ENCODE measurements around the gene MEPCE. TPM values are rescaled to one million over a fixed set of nuclear protein-coding genes. Genes with fewer than 3 reads are reported as not detected.

MEPCE gene
- total and polyA plus RNA-seq, 9 of the 15 experiments (the other 6 are each of a cell fraction or from before 2014, with no cell fraction given), result 10.9 to 76.3 (median 44.1) TPM

DNA sequence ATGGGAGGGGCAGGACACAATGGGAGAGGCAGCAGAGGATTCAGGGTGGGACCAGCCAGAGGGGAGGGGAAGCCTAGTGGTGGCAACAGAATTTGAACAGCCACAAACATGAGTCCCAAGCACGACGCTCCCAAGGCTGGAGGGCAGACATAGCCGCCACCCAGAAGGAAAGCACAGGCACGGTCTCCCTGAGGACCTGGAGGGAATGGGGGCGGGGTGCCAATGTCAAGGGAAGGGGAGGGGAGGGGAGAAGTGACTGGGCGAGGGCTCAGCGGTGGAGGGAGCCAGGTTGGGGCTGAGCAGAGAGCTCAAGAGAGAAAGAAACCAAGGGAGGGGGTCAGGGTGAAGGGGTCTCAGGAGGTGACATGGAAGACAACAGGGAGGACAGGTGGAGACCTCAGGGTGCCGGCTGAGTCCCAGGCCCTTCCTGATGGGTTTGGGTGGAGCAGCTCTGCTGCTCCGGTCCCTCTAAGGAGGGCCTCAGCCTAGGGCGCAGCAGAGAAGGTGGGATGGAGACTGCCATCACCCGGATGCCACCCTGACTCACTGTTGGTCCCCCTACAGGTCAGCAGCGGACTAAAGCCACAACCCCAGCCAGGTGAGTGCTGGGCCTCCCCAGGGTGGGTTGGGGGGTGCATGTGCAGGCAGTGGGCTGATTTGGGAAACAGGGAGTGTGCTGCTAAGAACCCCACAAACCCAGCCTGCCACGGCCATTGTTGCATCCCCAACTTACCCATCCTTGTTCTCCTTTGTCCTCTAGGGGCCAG, 32.1 kb upstream of the MEPCE start:
- no TSS peak for BruUV-seq (replicated peaks)
- H3K36me3 ChIP-seq (ENCODE audit: control insufficient read depth, insufficient read depth, low read length), result no peaks in the 10 kb centered on the region
- H3K4me2 ChIP-seq (ENCODE audit: insufficient read depth, low read length), result no peak overlapping the region
- no peak overlapping the region for H3K4me3 ChIP-seq
- H4K20me1 ChIP-seq (replicated peaks; ENCODE audit: control insufficient read depth, insufficient read depth, low read length), result no peaks in the 10 kb centered on the region
- ATAC-seq (peak; percentile 11), DNase-seq (ENCODE audit: extremely low read depth in 1 of 4, low spot score in 3 of 4) (peak in 1 of 4 experiments; percentile 39), FAIRE-seq (no peak)
- no peaks in the 10 kb centered on the region for H3K9me3 ChIP-seq (replicated peaks; ENCODE audit: control insufficient read depth, insufficient read depth, low read depth, low read length)
- in situ Hi-C loops (cut with MboI) (no loop called here), intact Hi-C loops (cut with micrococcal nuclease) (no loop called here)
- H3K27me3 ChIP-seq (ENCODE audit: control insufficient read depth in 2 of 2, insufficient read depth in 2 of 2, low read length in 2 of 2), result peaks cover 5 to 10% of the 10 kb centered on the region in 2 experiments; a peak in 3 of 5 replicates
- no peak overlapping the region for H2AFZ ChIP-seq (ENCODE audit: low read depth, low read length)
- H3K79me2 ChIP-seq (ENCODE audit: control insufficient read depth, insufficient read depth, low read length), result no peaks in the 10 kb centered on the region
- H3K9me1 ChIP-seq (ENCODE audit: control insufficient read depth, insufficient read depth, low read length), result no peaks in the 10 kb centered on the region
- TF ChIP-seq ZBTB7A (IDR thresholded peaks at IDR 0.05; ENCODE audit: borderline replicate concordance, control insufficient read depth, low read depth, low read length), result 0 out of 2 replicates have a peak, but pooled peaks have one; percentile 32
- TF ChIP-seq, protein P1, sequence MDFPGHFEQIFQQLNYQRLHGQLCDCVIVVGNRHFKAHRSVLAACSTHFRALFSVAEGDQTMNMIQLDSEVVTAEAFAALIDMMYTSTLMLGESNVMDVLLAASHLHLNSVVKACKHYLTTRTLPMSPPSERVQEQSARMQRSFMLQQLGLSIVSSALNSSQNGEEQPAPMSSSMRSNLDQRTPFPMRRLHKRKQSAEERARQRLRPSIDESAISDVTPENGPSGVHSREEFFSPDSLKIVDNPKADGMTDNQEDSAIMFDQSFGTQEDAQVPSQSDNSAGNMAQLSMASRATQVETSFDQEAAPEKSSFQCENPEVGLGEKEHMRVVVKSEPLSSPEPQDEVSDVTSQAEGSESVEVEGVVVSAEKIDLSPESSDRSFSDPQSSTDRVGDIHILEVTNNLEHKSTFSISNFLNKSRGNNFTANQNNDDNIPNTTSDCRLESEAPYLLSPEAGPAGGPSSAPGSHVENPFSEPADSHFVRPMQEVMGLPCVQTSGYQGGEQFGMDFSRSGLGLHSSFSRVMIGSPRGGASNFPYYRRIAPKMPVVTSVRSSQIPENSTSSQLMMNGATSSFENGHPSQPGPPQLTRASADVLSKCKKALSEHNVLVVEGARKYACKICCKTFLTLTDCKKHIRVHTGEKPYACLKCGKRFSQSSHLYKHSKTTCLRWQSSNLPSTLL (IDR thresholded peaks at IDR 0.05), result no peak
- TF ChIP-seq, protein P2, sequence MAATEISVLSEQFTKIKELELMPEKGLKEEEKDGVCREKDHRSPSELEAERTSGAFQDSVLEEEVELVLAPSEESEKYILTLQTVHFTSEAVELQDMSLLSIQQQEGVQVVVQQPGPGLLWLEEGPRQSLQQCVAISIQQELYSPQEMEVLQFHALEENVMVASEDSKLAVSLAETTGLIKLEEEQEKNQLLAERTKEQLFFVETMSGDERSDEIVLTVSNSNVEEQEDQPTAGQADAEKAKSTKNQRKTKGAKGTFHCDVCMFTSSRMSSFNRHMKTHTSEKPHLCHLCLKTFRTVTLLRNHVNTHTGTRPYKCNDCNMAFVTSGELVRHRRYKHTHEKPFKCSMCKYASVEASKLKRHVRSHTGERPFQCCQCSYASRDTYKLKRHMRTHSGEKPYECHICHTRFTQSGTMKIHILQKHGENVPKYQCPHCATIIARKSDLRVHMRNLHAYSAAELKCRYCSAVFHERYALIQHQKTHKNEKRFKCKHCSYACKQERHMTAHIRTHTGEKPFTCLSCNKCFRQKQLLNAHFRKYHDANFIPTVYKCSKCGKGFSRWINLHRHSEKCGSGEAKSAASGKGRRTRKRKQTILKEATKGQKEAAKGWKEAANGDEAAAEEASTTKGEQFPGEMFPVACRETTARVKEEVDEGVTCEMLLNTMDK (IDR thresholded peaks at IDR 0.05; ENCODE audit: borderline replicate concordance, insufficient read depth, low read depth, low read length, poor library complexity, severe bottlenecking), result peak; percentile 8
- peak; percentile 64; the same call in 1 of the 2 replicates for TF ChIP-seq ESRRA (IDR thresholded peaks at IDR 0.05; ENCODE audit: borderline replicate concordance, low read depth)
- no peak for TF ChIP-seq RBBP5 (IDR thresholded peaks at IDR 0.05; ENCODE audit: borderline replicate concordance, insufficient read depth, low read length, poor library complexity, severe bottlenecking)
- H3K9ac ChIP-seq (ENCODE audit: insufficient read depth in 1 of 2, low read depth in 2 of 2, low read length in 2 of 2), result no peak overlapping the region
- H3K27ac ChIP-seq (ENCODE audit: extremely low read depth, low read depth, low read length), result no peak overlapping the region
- ChIA-PET CTCF (ENCODE audit: low intra/inter-chr PET ratio) (no interaction called here), POLR2A (interaction anchor here (0.5 to 1.0 kb wide), 5 partner anchors 15 to 1483 kb away, joined by 3 to 6 read pairs (median 3); no protein-coding TSS in a partner anchor)
- WGBS (ENCODE audit: insufficient coverage, low coverage, missing lambda C conversion rate), result 11% methylated on average over 10 of the region's 13 CpGs
- peaks cover 0 to 14% of the 10 kb centered on the region in 2 experiments; a peak in 2 of 5 replicates for H3K4me1 ChIP-seq (replicated peaks in 1 of 2; ENCODE audit: control insufficient read depth in 2 of 2, insufficient read depth in 2 of 2, low read length in 2 of 2)
